ENCODE results near the gene TCERG1L. TPM values are rescaled to one million over a fixed set of nuclear protein-coding genes. Genes with fewer than 3 reads are reported as not detected.

The TCERG1L gene
- total RNA-seq, 1 donor from 2014 or later: 3.5 TPM

- no peak for TF ChIP-seq EZH2 (IDR thresholded peaks at IDR 0.05; ENCODE audit: insufficient read depth, low read length)
- TF ChIP-seq CTCF (IDR thresholded peaks at IDR 0.05; ENCODE audit: insufficient read depth, low read depth, low read length): no peak
- no peak overlapping the region for H3K27ac ChIP-seq (ENCODE audit: low read depth, low read length)
These were observed 111.9 kb downstream of the TCERG1L start for GRCh38 chr10:131199646-131200045.

DNA sequence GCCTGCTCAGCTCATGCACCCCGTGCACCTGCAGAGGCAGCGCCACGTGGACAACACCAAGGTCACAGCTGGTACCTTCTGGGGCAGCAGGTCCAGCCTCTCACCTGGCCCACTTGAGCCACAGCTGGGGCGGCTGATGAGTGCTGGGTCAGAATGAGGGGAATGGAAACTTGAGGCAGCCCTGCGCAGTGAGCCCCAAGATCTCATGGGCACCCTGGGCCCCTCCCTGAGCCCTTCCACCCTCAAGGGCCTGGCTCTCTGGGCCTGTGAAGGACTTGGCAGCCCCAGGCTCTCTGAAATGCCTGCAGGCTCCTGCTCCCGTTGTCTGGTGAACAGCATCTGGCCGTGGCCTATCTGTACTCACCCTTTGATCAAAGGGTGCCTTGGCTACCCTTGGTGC, 112.7 kb downstream of the TCERG1L start:
- Mint-ChIP-seq H3K4me1 (ENCODE audit: low read depth, unreplicated experiment) (no peaks in the 10 kb centered on the region), H3K27me3 (ENCODE audit: low read depth, unreplicated experiment) (peaks cover 1% of the 10 kb centered on the region), H3K4me3 (ENCODE audit: unreplicated experiment) (no peak overlapping the region), H3K27ac (ENCODE audit: unreplicated experiment) (no peak overlapping the region), H3K36me3 (ENCODE audit: low read depth, unreplicated experiment) (no peaks in the 10 kb centered on the region), H3K9me3 (ENCODE audit: unreplicated experiment) (peaks cover 13% of the 10 kb centered on the region)
- H3K4me2 ChIP-seq (ENCODE audit: low read length): no peak overlapping the region
- H3K36me3 ChIP-seq (ENCODE audit: insufficient read depth, low read length): no peaks in the 10 kb centered on the region
- no peak overlapping the region for H3K27ac ChIP-seq (ENCODE audit: low read depth, low read length)
- no peaks in the 10 kb centered on the region for H4K20me1 ChIP-seq (ENCODE audit: insufficient read depth, low read length)
- TF ChIP-seq CTCF (IDR thresholded peaks at IDR 0.05; ENCODE audit: insufficient read depth, low read depth, low read length): no peak
- TF ChIP-seq EZH2 (IDR thresholded peaks at IDR 0.05; ENCODE audit: insufficient read depth, low read length): no peak
- H3K4me3 ChIP-seq (ENCODE audit: insufficient read depth, low read depth, low read length): no peak overlapping the region
- FAIRE-seq (no peak), DNase-seq (ENCODE audit: low read depth) (no peak)
- H3K9me3 ChIP-seq (ENCODE audit: insufficient read depth, low read depth, low read length): peaks cover 5% of the 10 kb centered on the region
- no peak overlapping the region for H2AFZ ChIP-seq (ENCODE audit: low read depth, low read length)
- no peaks in the 10 kb centered on the region for H3K27me3 ChIP-seq (ENCODE audit: insufficient read depth, low read length)
- H3K9ac ChIP-seq (ENCODE audit: low read length): no peak overlapping the region
- H3K4me1 ChIP-seq (ENCODE audit: insufficient read depth, low read length): no peaks in the 10 kb centered on the region
- no peaks in the 10 kb centered on the region for H3K79me2 ChIP-seq (ENCODE audit: insufficient read depth, low read length)

More at GRCh38 chr10:131199646-131200045, 111.9 kb downstream of the TCERG1L start:
- no peaks in the 10 kb centered on the region for H3K4me1 ChIP-seq (ENCODE audit: insufficient read depth, low read length)
- Mint-ChIP-seq H3K4me3 (ENCODE audit: unreplicated experiment) (no peak overlapping the region), H3K9me3 (ENCODE audit: unreplicated experiment) (peaks cover 13% of the 10 kb centered on the region), H3K27me3 (ENCODE audit: low read depth, unreplicated experiment) (peaks cover 1% of the 10 kb centered on the region), H3K4me1 (ENCODE audit: low read depth, unreplicated experiment) (no peaks in the 10 kb centered on the region), H3K36me3 (ENCODE audit: low read depth, unreplicated experiment) (no peaks in the 10 kb centered on the region), H3K27ac (ENCODE audit: unreplicated experiment) (no peak overlapping the region)
- FAIRE-seq: no peak
- H3K4me2 ChIP-seq (ENCODE audit: low read length): no peak overlapping the region
- no peak overlapping the region for H2AFZ ChIP-seq (ENCODE audit: low read depth, low read length)
- no peaks in the 10 kb centered on the region for H3K36me3 ChIP-seq (ENCODE audit: insufficient read depth, low read length)
- DNase-seq (ENCODE audit: low read depth): no peak
- H3K9ac ChIP-seq (ENCODE audit: low read length): no peak overlapping the region
- peaks cover 5% of the 10 kb centered on the region for H3K9me3 ChIP-seq (ENCODE audit: insufficient read depth, low read depth, low read length)
- H3K27me3 ChIP-seq (ENCODE audit: insufficient read depth, low read length): no peaks in the 10 kb centered on the region
- H4K20me1 ChIP-seq (ENCODE audit: insufficient read depth, low read length): no peaks in the 10 kb centered on the region
- H3K79me2 ChIP-seq (ENCODE audit: insufficient read depth, low read length): no peaks in the 10 kb centered on the region
- no peak overlapping the region for H3K4me3 ChIP-seq (ENCODE audit: insufficient read depth, low read depth, low read length)

- Mint-ChIP-seq H3K9me3 (ENCODE audit: unreplicated experiment) (peaks cover 13% of the 10 kb centered on the region), H3K4me1 (ENCODE audit: low read depth, unreplicated experiment) (no peaks in the 10 kb centered on the region), H3K27me3 (ENCODE audit: low read depth, unreplicated experiment) (peaks cover 1% of the 10 kb centered on the region), H3K27ac (ENCODE audit: unreplicated experiment) (no peak overlapping the region), H3K36me3 (ENCODE audit: low read depth, unreplicated experiment) (no peaks in the 10 kb centered on the region), H3K4me3 (ENCODE audit: unreplicated experiment) (no peak overlapping the region)
- H4K20me1 ChIP-seq (ENCODE audit: insufficient read depth, low read length): no peaks in the 10 kb centered on the region
- peaks cover 5% of the 10 kb centered on the region for H3K9me3 ChIP-seq (ENCODE audit: insufficient read depth, low read depth, low read length)
- H3K27me3 ChIP-seq (ENCODE audit: insufficient read depth, low read length): no peaks in the 10 kb centered on the region
- H3K36me3 ChIP-seq (ENCODE audit: insufficient read depth, low read length): no peaks in the 10 kb centered on the region
- no peak overlapping the region for H3K9ac ChIP-seq (ENCODE audit: low read length)
- no peaks in the 10 kb centered on the region for H3K79me2 ChIP-seq (ENCODE audit: insufficient read depth, low read length)
- H3K4me1 ChIP-seq (ENCODE audit: insufficient read depth, low read length): no peaks in the 10 kb centered on the region
- no peak overlapping the region for H3K27ac ChIP-seq (ENCODE audit: low read depth, low read length)
- no peak for TF ChIP-seq EZH2 (IDR thresholded peaks at IDR 0.05; ENCODE audit: insufficient read depth, low read length)
- no peak for TF ChIP-seq CTCF (IDR thresholded peaks at IDR 0.05; ENCODE audit: insufficient read depth, low read depth, low read length)
- H3K4me3 ChIP-seq (ENCODE audit: insufficient read depth, low read depth, low read length): no peak overlapping the region
- H3K4me2 ChIP-seq (ENCODE audit: low read length): no peak overlapping the region
- DNase-seq (ENCODE audit: low read depth) (no peak), FAIRE-seq (no peak)
- no peak overlapping the region for H2AFZ ChIP-seq (ENCODE audit: low read depth, low read length)
These were observed 113.1 kb downstream of the TCERG1L start for GRCh38 chr10:131198401-131198800.
